Measurements from ENCODE around the gene UNC13C.
"Not testable (repeated sequence)": the region's sequence is repeated elsewhere in the genome, so short reads cannot be mapped to it uniquely, and the experiment has no call there.

The UNC13C gene

GRCh38 chr15:53978253-53978906 is at the start of gene UNC13C:
Gene UNC13C (plus strand): TSS chr15:53978441. CDS start chr15:54012904, 34,463 bp downstream.
- DNase-seq = no peak

GRCh38 chr15:53936137-53936536 is 42.1 kb upstream of the UNC13C start:
- DNase-seq = no peak

- DNase-seq = not testable (repeated sequence)
Measured at GRCh38 chr15:53937632-53938031, 40.6 kb upstream of the UNC13C start.

GRCh38 chr15:53950572-53950971 is 27.7 kb upstream of the UNC13C start:
- DNase-seq = no peak

- no peak for DNase-seq
Measured at GRCh38 chr15:53955396-53955795, 22.8 kb upstream of the UNC13C start.

- no peak for DNase-seq
Measured at GRCh38 chr15:53962646-53963561, 15.3 kb upstream of the UNC13C start.

- no peak for DNase-seq
Measured at GRCh38 chr15:53963801-53964200, 14.4 kb upstream of the UNC13C start.

- DNase-seq = no peak
Measured at GRCh38 chr15:53974121-53974520, 4.1 kb upstream of the UNC13C start.

- no peak for DNase-seq
Measured at GRCh38 chr15:53974813-53975212, 3.4 kb upstream of the UNC13C start.

- no peak for DNase-seq
Measured at GRCh38 chr15:53976844-53977392, 1.3 kb upstream of the UNC13C start.

- no peak for DNase-seq
Measured at GRCh38 chr15:53979051-53979788, 979 bp downstream of the UNC13C start.

- no peak for DNase-seq
Measured at GRCh38 chr15:53980021-53980420, 1.8 kb downstream of the UNC13C start.

- DNase-seq = no peak
Measured at GRCh38 chr15:53982071-53982680, 3.9 kb downstream of the UNC13C start.

- DNase-seq = no peak
Measured at GRCh38 chr15:53982876-53983275, 4.6 kb downstream of the UNC13C start.

- no peak for DNase-seq
Measured at GRCh38 chr15:53984221-53984620, 6.0 kb downstream of the UNC13C start.

GRCh38 chr15:53985562-53985961 is 7.3 kb downstream of the UNC13C start:
- DNase-seq = no peak

- no peak for DNase-seq
Measured at GRCh38 chr15:53987480-53987879, 9.2 kb downstream of the UNC13C start.

GRCh38 chr15:54007256-54007655 is 29.0 kb downstream of the UNC13C start:
- no peak for DNase-seq

GRCh38 chr15:54011656-54012055 is 33.4 kb downstream of the UNC13C start:
- no peak for DNase-seq

GRCh38 chr15:54014067-54014655 is 35.9 kb downstream of the UNC13C start:
- DNase-seq = no peak

GRCh38 chr15:54017251-54017650 is 39.0 kb downstream of the UNC13C start:
- DNase-seq = no peak

- DNase-seq = no peak
Measured at GRCh38 chr15:54017959-54018358, 39.7 kb downstream of the UNC13C start.

Data from NCI-H1694 treated with DMSO at 0.1 percent for 48 hours (cell line).